Psoas muscle (tissue), 8 donors: ENCODE data around the gene RFX8. TPM values are rescaled to one million over a fixed set of nuclear protein-coding genes. Genes with fewer than 3 reads are reported as not detected.

Experiments used
- ATAC-seq, 4 donors: fragments of 200-7000 bp; cut with Tn5 transposase; one replicate each; pipeline ENCODE4 v1.9.1; 2020; ENCODE audit warnings: moderate library complexity in 3 of 4, mild to moderate bottlenecking in 2 of 4
- DNase-seq, 2 donors: peaks; one replicate each; pipeline ENCODE4 v3.0.0-alpha.2; 2020
- H3K27ac ChIP-seq: fragments of 200-600 bp; one replicate; pipeline ENCODE4 v1.8.0; 2022
- H3K27me3 ChIP-seq, 3 donors: fragments of 200-600 bp in 1 of 3; one replicate each; pipeline versions ENCODE4 v1.6.1 to v1.8.0; 2013 to 2022; ENCODE audit warnings: low read length in 2 of 3, mild to moderate bottlenecking in 2 of 3, moderate library complexity in 1 of 3; ENCODE audit not compliant: insufficient read depth in 3 of 3
- H3K36me3 ChIP-seq, 2 donors: fragments of 200-600 bp in 1 of 2; one replicate each; pipeline versions ENCODE4 v1.6.1 to v1.8.0; 2013 to 2022; ENCODE audit warnings: low read depth in 1 of 2, mild to moderate bottlenecking in 1 of 2, moderate library complexity in 1 of 2; ENCODE audit not compliant: insufficient read depth in 1 of 2
- H3K4me1 ChIP-seq: fragments of 200-600 bp; one replicate; pipeline ENCODE4 v1.8.0; 2022
- H3K4me3 ChIP-seq: fragments of 200-600 bp; one replicate; pipeline ENCODE4 v1.8.0; 2022; ENCODE audit warnings: mild to moderate bottlenecking
- H3K9me3 ChIP-seq: fragments of 200-600 bp; one replicate; pipeline ENCODE4 v1.8.0; 2022
- CTCF ChIP-seq: fragments of 200-600 bp; IDR thresholded peaks from one replicate; pipeline ENCODE4 v1.8.0; 2022; ENCODE audit warnings: antibody characterized with exemption
- WGBS, 3 donors: extraction: QIAGEN DNeasy Blood & Tissue Kit; methylation state at CpG; one replicate each; pipeline versions ENCODE4 v1.1.6 to v1.1.7; 2013; 5-methylcytosine and 5-hydroxymethylcytosine counted together
- intact Hi-C, 2 donors: fragments of 100-400 bp; cut with DNase I; formaldehyde crosslinking; loops; one replicate each; pipeline versions ENCODE4 v1.11.0 to v1.14.2; 2022
- polyA plus RNA-seq, 3 donors: library from polyadenylated mRNA; stranded (reverse); fragments of 200-250 nt; gene quantifications; one replicate each; pipeline ENCODE4 v1.2.3, GENCODE V29; 2013
- total RNA-seq, 4 donors: library from RNA; stranded (reverse); fragmentation: NEBNext Ultra II Directional in 2 of 4; extraction: Animal tissue kit (Norgen Biotek cat#: 25700) in 2 of 4; gene quantifications; one replicate each; pipeline versions ENCODE4 v1.2.1 to v1.2.4, GENCODE V29; 2021 to 2023
- donor health status: healthy with polysubstance abuse.
- donor health status: DM: no; HTN: no; CAD: no; lungs with moderate emphysema.
- donor health status: Bipolar disorder and iron deficiency.
- donor health status: healthy.
- donor health status: DM: yes; HTN: yes; CAD: no.
- donor health status: DM: no; HTN: no; CAD: no.
- donor health status: DM: no; HTN: no; CAD: no.
- donor health status: DM: yes; HTN: yes; CAD: no.

The RFX8 gene
- total and polyA plus RNA-seq, 7 donors: 0.03 to 0.29 (median 0.12) TPM; not detected in 4

GRCh38 chr2:101359410-101359954, 115.4 kb downstream of the RFX8 start:
- no peak for DNase-seq
- Histone ChIP-seq H3K27me3 (no peaks in the 10 kb centered on the region), H3K9me3 (no peaks in the 10 kb centered on the region), H3K4me3 (no peak overlapping the region), H3K4me1 (no peaks in the 10 kb centered on the region), H3K36me3 (no peaks in the 10 kb centered on the region), H3K27ac (no peak overlapping the region)
- 90 to 96% (median 93%) methylated on average over 7 of the region's 7 CpGs for WGBS, 3 donors
- no peak for ATAC-seq
- intact Hi-C loops: no loop called here
- TF ChIP-seq CTCF: no peak

GRCh38 chr2:101357376-101357775, 117.5 kb downstream of the RFX8 start:
- Histone ChIP-seq H3K4me1 (no peaks in the 10 kb centered on the region), H3K36me3 (no peaks in the 10 kb centered on the region), H3K4me3 (no peak overlapping the region), H3K27ac (no peak overlapping the region), H3K9me3 (no peaks in the 10 kb centered on the region), H3K27me3 (no peaks in the 10 kb centered on the region)
- ATAC-seq (no peak), DNase-seq (no peak)
- TF ChIP-seq CTCF: no peak
- intact Hi-C loops: no loop called here

- Histone ChIP-seq H3K9me3 (no peaks in the 10 kb centered on the region), H3K4me3 (no peak overlapping the region), H3K27me3 (no peaks in the 10 kb centered on the region), H3K4me1 (no peaks in the 10 kb centered on the region), H3K36me3 (no peaks in the 10 kb centered on the region), H3K27ac (no peak overlapping the region)
- intact Hi-C loops: no loop called here
- ATAC-seq (no peak), DNase-seq (no peak)
- 41 to 63% (median 56%) methylated on average over 2 of the region's 2 CpGs for WGBS, 3 donors
- no peak for TF ChIP-seq CTCF
These were observed 118.4 kb downstream of the RFX8 start for GRCh38 chr2:101356521-101356920.

- intact Hi-C loops: no loop called here
- Histone ChIP-seq H3K4me1 (no peaks in the 10 kb centered on the region), H3K9me3 (no peaks in the 10 kb centered on the region), H3K27me3 (no peaks in the 10 kb centered on the region), H3K27ac (no peak overlapping the region), H3K4me3 (no peak overlapping the region), H3K36me3 (no peaks in the 10 kb centered on the region)
- WGBS, 3 donors: 36 to 59% (median 45%) methylated on average over 6 of the region's 6 CpGs
- DNase-seq (no peak), ATAC-seq (no peak)
- no peak for TF ChIP-seq CTCF
These were observed 118.9 kb downstream of the RFX8 start for GRCh38 chr2:101356055-101356454.

- no peak overlapping the region for H3K4me3 ChIP-seq
- DNase-seq (no peak), ATAC-seq (no peak)
- TF ChIP-seq CTCF: no peak
- H3K27me3 ChIP-seq: no peaks in the 10 kb centered on the region
- H3K9me3 ChIP-seq: no peaks in the 10 kb centered on the region
- intact Hi-C loops: no loop called here
- H3K4me1 ChIP-seq: no peaks in the 10 kb centered on the region
- no peaks in the 10 kb centered on the region for H3K36me3 ChIP-seq
- no peak overlapping the region for H3K27ac ChIP-seq
- WGBS, 3 donors: 85 to 89% (median 85%) methylated on average over 10 of the region's 10 CpGs
These were observed 119.4 kb downstream of the RFX8 start for GRCh38 chr2:101355401-101356054.
